GM19467 (cell line): ENCODE measurements around the gene SLC1A3.

ENCODE experiments used
- ATAC-seq: cut with Tn5 transposase; IDR thresholded peaks from one replicate; pipeline ENCODE4 v1.9.1; 2021; ENCODE audit warnings: mild to moderate bottlenecking, moderate library complexity; ENCODE audit not compliant: unreplicated experiment

Gene SLC1A3

DNA sequence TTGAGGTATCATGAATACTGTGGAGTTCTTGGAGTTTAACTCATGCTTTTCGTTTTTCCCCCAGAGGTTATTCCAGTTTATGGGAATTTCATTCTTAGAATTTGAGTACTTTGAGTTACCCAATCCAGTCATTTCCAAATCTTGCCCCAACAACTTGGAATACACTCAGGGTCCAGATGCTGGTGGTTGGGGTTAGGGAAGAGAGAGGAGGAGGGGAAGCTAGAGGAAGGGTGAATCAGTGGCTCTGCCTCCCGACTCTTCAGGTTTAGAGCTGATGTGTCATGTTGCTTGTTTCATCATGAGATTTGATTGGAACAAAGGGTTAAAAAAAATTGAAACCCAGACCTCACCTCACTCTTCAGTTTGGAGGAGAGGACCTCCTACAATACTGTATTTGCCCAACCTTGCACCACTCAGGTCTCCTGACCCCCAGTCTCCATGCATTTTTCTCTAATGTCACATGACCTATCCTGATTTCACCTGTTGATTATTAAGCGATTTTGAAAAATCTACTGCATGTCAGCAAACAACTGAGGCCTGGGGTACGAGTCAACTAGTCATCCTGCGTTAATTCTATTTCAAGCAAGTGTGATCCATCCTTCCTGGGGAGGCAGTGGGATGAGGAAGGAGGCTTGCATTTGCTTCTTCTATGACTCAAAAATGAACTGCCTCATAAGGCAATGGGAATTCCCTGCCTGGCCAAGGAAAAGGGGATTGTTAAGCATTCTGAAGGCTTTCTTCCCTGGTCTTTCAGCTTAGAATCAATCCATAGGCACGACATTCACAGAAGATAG lies 6.2 kb upstream of the SLC1A3 start:
- ATAC-seq: no peak

DNA sequence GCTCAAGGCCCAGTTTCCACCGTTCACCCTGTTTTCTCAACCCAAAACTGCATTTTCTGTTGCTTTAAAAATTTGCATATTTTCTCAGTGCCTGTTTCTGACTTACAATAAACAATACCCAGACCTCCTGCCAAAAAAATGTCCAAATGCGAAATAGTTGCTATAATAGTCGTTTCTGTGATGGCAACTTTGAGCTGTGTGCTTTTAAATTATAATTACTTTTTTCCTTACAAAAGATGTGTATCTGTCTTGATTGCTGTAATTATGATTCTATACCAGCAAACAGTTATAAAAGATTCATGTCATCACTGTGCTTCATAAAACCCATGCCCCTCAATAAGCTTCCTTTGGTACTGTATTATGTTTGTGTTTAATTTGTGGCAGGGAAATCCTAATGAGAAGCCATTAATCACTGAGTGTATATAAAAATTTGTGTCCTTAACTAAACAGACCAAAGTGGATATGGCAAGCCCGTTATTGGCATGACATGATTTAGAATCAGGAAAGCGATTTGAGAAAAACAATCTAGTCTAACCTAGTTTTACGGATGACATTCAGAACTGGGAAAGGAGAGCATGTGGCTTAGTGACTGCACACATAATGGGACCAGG lies 5.4 kb upstream of the SLC1A3 start:
- no peak for ATAC-seq

DNA sequence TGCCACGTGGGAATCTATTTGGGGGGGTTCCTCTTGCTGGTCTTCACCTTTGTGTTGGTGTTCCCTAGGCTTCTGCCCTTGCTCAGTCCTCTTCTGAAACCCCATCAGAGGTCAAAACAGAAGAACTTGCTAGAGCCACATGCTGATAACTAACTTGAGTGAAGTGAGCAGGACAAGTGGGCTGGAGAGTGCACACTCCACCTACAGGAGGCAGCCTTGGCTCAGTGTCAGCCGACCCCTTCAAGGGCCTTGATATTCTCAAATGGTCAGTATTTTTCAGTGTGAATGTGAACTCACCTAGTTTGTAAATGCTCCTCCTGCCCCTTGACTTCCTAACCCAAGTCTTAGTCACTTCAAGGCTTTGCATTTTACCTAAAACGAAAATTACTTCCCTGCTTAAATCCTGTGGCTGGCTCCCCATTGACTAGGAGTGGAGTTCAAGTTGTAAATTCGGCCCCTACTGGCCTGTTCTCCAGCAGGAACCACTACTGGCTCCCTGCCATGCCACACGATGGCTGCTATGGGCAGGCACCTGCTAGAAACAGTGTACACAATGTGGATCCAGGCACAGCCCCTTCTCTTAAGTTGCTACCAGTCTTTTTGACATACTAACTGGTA lies 3.6 kb upstream of the SLC1A3 start:
- no peak for ATAC-seq

DNA sequence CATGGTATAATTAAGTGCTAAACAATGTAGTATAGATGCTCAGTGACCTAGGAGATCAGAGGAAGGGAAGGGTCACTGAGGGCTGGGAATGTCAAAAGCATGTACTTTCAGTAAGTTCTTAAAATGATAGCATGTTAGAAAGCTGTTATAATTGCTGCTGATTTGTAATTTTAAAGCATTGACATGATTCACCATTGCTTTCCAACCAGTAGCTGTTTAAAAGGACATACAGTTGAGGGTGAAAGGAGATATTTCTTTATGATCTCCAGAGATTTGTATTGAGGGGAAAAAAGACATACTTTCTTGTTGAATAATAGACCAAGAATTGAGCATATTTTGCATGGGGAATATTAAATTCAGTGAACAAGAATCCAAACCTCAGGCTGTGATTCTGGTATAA lies 1.2 kb upstream of the SLC1A3 start:
- ATAC-seq: no peak

DNA sequence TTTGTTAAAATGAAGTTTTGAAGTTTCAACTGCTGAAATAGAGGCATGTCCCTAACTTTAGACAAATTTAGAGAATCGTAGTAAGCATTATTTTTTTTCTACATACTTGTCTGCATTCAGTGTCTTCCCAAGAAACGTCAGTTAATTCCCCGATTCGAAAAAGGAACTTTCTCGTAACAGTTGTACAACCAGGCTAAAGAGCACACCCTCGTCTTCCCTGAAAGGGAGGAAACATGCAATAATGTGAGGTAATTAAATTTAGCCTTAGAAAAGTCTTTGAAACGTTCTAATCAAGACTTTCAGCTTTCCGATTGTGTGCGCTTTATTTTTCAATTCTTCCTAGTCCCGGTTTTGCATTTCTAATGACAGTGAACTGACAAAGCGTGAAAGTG lies 374 bp upstream of the SLC1A3 start:
- ATAC-seq: no peak

DNA sequence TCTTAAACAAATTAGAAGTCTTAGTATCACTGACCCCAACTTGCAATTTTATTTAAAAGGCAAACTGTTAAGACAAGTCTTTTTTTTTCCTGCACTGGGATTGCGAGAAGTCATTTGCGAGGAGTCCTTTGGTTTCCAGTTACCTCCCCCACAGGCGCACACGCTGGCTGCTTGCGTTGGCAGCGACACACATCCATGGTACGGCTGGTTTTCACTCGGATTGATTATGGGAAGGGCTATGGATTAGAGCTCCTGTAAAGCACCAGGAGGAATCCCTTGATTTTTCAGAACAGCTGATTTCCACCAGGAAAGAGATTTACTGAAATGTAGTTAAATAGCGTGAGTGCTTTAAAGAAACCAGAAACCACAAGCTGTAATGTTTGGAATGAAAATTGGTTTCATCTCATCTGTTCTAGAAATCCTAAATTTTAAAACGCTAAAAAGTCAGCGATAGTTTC lies 737 bp downstream of the SLC1A3 start:
- no peak for ATAC-seq

DNA sequence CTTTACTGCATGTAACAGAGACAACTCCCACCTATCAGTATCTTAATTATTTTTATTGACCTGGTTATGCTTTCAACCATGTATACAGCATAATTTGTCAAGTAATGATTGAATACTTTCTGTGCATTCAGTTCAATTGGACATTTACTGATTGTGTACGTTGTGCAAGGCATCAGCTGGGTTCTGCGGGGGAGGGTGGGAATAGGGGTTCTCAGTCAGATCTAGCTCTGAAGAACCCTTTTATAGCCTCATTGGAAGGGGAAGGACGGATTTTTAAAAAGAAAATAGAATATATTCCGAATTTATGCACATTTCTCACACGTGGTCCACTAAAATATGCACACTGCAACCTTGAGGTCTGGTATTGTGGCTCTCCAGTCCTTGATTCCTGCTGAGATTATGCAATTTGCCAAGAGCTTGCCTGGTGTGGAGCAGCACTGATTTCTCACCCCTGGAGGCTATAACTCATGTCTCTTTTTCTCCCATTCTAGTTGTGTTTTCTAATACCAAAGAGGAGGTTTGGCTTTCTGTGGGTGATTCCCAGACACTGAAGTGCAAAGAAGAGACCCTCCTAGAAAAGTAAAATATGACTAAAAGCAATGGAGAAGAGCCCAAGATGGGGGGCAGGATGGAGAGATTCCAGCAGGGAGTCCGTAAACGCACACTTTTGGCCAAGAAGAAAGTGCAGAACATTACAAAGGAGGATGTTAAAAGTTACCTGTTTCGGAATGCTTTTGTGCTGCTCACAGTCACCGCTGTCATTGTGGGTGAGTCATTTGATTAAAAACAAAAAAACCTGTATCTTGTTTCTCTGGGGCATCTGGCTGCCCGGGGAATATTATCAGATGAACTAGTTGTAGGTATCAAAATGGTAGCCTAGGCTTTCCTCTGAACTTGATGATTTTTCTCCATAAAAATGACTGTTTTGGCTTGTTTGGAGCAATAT lies 1.7 kb downstream of the SLC1A3 start:
- no peak for ATAC-seq

DNA sequence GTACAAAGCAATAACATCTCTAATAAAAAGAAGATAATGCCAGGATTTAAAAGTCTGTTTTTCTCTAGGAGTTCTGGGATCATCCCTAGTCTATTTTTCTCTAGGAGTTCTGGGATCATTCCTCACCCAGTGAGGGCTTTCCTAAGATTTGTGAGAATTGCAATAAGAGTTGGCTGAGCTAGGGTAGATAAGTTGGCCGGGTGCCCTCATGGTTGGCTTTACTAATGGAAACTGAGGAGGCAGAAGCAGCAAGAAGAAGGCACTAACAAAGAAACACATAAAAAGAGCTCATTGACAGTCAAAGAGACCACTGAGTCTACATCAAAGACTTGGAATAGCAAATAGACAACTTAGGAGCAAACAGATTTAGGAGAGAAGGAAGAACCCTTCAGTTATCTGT lies 4.2 kb downstream of the SLC1A3 start:
- no peak for ATAC-seq

DNA sequence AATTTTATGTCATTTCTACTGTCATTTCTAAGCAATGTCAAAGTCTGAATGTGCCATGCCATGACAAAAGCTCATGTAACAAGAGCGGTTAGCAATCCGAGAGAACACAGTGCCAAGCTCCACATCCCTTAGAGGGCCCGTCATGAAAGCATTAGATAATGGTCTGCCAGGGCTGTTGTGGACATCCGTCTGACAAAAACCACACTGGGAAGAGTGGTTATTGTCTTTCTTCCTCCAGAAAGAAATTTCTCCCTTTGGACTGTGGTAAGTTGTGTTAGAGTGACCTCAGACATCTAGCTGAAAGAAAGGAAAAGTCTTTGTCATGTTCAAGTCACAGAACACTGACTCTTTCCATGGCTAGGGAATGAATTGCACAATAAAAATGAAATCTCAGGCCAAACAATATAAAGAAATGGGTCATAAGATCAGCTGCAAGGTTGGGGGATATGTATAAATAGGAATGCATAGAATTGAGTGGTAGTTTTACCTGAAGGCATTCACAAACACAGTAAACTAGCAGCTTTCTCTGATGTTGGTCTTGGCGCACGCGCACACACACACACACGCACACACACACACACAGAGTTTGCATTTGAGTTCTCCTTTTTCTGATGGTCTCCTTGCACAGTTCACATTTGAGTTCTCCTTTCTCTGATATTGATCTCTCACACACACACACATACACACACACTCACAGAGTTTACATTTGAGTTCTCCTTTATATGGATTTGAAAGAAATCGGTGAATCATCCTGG lies 5.3 kb downstream of the SLC1A3 start:
- ATAC-seq: no peak

DNA sequence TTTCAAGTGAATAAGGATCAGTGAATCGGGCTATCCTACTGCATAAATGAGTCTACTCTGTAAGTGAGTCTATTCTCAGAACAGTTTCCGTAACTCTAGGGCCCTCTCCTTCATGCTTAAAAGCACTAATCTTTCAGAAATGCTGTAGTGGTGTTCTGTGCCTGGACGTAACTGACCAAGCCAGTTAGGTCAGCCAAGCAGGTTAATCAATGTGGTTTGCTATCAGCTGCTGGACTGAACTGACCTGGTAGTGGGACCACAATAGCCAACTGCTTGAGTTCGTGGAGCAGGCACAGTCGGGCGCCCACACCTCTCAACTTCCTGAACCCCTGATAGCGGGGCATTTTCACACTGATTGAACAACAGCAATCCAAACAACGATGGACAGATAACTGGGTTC lies 6.8 kb downstream of the SLC1A3 start:
- ATAC-seq: no peak

DNA sequence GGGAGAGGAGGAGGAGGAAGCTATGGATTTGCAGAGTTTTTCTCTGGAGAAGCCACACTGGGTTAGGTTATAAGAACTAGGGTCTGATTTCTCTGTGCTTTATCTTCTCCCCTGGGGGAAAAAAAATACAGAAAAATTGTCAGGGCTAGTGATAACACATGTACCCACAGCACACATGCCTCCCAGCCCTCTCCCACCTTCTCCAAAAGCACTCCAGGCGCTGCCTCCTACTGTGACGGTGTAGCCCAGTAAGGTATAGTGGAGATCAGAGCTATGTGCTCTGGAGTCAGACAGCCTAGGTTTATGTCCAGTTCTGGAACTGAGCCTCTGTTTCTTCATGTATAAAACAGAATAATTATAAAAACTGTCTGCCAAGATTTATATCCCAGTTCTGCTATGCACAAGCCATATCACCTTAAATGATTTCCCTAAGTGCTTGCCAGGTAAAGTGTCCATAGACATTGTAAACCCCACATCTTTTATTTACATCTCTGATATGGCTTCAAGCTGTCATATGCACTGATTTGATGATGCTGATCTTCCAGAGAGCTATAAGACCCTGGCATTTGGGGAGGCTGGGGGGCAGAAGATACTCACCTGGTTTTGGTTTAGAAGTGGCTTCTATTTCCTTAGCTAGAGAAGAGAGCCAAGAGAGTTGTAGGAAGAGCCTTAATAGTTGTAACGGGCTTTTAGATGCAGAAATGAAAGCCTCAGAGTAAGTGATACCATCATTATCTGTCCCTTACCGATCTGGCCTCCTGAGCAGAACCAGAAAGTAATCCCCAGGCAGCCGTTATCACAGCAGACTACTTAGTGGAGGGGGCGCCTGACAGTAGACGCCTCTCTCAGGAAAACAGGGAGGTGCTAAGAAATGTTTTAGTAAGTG lies 7.6 kb downstream of the SLC1A3 start:
- no peak for ATAC-seq

DNA sequence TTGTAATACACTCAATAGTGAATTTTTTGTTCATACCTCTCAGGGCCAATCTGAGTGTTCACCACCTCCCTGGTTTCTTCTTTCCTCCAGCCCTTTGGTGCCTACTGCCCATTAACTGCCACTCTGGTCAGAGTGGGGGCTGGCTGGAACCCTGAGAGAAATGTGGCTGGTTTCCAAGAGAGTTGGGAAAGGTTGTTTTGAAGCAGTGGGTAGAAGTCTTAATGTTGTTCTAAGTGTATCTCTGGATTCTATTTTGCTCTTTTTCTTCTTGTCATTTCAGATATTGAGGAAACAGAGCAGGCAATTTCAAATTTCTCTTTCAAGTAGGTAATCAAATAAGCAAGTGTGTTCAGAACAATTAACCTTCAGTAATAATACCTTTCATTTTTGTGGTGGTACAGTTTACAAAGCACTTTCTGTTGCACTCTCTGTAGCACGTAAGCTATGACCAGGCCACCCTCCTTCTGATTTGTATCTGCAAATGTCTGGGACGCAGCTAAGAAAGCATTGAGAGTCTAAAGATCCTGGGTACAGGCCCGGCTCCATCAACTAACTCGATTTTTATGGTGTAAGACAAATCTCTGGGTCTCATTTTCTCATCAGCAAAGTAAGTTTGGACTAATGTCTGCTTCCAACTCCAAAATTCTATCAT lies 8.4 kb downstream of the SLC1A3 start:
- ATAC-seq: no peak

DNA sequence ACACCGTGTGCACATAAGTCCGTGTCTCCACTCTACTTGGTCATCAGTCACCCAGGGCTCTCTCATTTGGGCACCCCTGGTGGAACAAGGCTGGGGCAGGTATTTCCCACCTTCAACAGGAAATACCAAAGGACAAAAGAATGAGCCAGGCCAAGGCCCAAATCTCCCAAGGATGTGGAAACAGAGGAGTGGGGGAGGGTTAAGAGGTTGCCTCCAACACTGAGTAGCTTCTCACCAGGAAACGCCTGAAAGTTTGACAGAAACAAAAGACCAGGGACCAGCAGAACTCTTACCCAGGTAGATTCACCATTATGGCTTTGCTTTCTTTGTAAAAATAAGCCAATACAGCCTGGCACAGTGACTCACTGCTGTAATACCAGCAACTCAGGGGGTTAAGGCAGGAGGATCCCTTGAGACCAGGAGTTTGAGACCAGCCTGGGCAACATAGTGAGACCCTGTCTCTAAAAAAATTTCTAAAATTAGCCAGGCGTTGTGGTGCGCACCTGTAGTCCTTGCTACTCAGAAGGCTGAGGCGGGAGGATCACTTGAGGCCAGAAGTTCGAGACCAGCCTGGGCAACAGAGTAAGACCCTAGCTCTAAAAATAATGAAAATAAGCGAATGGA lies 12.7 kb downstream of the SLC1A3 start:
- ATAC-seq: no peak

DNA sequence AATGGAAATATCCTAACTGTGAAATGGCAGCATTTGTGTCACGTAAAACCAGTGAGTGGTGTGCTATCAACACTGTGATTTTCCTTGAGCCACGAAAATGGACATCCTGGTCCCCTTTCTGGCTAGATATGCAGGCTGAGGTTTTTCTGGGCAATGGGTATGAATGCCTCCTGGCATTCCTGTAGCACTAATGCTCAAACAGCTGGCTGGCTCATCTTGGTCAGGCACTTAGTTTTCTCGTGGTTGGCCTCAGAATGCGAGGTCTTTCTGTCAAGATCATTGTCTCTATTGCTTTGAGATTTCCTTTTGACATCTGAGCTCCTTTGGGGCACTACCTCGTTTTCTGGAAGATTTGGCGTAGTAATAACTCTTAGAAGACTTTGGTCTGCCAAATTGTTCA lies 15.6 kb downstream of the SLC1A3 start:
- ATAC-seq: no peak

DNA sequence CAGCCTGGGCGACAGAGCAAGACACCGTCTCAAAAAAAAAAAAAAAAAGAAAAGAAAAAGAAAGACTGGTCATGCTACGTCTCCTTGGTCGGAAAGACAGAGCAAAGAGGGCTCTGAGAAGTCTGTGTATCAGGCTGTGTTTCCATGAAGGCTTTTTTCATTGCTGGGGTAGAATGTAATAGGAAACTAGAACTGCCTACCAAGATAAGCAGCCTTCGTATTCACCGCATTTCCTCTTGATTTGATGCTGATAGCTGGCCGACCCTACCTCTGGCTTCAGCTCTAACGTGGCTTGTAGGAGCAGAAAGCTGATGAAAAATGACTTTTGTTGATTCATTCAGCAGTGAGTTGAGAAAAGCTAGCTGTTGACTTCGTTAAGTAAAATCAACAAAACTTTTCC lies 17.4 kb downstream of the SLC1A3 start:
- no peak for ATAC-seq

DNA sequence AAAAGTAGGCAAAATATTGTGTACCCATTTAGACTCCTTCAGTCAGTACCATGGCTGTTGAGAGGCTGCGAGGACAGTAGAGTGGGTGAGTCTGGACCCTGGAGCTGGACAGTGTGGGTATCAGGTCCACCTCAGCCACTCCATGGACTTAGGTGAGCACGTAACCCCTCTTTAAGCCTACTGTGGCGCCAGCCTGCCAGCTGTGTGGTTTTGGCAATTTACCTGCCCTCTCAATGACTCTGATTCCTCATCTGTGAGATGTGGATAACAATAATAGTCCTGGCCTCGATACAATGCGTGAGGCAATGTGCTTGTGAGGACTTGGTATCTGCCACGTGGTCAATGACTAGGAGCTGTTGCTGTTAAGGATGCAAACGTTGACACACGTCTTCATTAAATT lies 17.9 kb downstream of the SLC1A3 start:
- no peak for ATAC-seq

DNA sequence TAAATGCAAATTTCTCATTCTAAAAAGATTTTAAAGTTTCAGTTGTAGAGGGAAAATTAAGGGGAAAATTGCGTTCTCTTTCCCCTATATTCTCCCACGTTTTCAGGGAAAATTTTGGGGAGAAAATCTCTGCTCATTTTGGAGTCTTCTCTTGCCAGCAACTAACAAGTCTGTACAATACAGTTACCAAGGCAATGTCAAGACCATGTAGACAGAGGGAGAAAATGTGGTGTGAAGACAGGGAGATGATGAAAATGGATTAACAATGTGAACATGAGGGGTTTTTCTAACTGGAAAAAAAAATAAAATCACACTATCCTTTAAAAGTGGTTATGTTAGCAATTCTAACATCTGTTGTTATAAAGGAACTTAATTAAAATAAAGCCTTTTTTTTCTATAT lies 22.3 kb downstream of the SLC1A3 start:
- no peak for ATAC-seq

DNA sequence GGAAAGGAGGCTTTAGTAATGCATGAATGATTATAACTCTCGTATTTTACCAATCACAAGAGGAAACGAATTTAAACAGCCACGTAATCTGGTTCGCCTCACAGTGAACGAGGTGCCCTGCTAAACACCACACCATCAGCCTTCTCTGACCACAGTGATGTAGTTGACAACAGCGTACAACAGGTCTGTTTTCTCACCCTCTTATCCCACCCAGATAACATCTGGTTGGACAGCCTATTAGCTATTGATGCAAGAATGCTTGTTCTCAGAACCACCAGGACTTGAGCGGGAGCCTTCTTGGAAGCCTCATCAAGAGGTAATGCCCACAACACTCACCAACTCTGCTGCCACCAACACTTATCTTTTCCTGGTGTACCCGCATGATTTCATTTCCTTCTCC lies 23.3 kb downstream of the SLC1A3 start:
- no peak for ATAC-seq
